Activated CD8-positive, alpha-beta memory T cell treated with anti-CD3 and anti-CD28 coated beads, Interleukin-2, amount 50 U/mL, for 1 hour (primary cell): ENCODE results near the gene GHR.

Experiments
- DNase-seq: peaks from one replicate; pipeline ENCODE4 v3.0.0-alpha.2; 2020; ENCODE audit errors: extremely low read depth

Gene GHR

GRCh38 chr5:42516282-42517042, 93.2 kb downstream of the GHR start:
- DNase-seq, result no peak

GRCh38 chr5:42517164-42517563, 93.9 kb downstream of the GHR start:
- DNase-seq, result no peak

- DNase-seq, result no peak
These were observed 95.5 kb downstream of the GHR start for GRCh38 chr5:42518595-42519221.

DNA sequence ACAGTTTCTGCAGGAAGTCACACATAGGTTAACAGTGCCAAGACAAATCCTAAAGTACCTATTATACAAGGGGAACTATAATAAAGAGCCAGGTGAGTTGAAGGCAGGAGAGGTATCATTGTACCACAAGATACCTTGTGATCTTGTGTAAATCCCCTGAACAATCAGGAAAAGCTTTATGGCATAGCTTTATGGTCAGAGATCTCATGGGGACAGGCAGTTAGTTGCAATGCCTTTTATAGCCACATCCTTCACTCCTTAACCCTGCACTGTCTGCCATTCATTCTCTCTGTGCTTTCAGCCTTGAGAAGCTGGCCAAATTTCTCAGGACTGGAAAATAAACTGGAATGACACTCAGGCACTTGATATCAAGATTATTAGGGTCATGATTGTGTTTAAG, 97.0 kb downstream of the GHR start:
- DNase-seq, result no peak

- DNase-seq, result no peak
These were observed 97.7 kb downstream of the GHR start for GRCh38 chr5:42520957-42521356.

DNA sequence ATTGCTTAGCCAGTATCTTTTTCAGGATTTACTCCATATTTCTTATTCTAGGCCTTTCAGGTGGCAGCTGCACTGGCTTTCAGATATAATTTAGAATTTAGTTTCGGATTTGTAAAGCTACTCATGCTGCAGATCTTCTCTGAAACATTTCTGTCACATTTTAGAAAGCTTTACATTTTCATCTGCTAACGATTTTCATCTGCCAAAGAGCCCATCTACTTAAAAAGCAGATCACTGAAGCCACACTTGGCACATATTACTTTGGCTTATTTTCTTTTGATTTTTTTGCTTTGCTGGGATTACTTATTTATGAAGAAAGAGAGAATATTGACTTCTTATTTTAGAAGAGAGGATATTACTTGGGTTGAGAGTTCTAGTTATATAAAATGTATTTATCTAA, 98.2 kb downstream of the GHR start:
- no peak for DNase-seq

GRCh38 chr5:42522783-42523182, 99.5 kb downstream of the GHR start:
- no peak for DNase-seq

DNA sequence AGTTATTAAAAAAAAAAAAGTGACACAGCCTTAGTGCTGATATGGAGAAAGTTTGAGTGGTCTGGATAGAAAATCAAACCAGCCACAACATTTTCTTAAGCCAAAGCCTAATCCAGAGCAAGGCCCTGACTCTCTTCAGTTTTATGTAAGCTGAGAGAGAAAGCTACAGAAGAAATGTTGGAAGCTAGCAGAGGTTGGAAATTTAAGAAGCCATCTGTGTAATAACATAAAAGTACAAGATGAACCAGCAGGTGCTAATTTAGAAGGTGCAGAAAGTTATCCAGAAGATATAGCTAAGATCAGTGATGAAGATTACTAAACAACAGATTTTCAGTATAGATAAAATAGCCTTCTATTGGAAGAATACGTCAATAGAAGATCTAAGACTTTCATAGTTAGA, 102.9 kb downstream of the GHR start:
- DNase-seq, result no peak

DNA sequence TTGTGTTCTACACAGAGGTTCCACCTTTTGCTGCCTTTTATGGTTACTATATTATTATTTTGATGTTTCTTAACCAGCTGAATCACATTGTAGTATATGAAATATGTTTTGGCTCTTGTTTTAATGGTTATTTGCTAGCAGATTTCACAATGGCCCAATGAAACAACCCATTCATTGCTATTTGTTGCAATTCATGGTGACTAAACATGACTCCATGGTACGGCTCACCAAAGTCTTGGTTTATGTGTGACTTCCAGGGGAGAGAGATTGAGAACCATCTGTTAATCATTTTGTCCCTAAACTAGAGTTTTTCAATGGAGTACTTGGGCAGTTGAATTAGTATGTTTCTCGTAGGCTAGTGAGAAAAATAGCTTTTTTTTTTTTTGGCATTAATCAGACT, 108.4 kb downstream of the GHR start:
- no peak for DNase-seq

GRCh38 chr5:42542106-42542505, 118.9 kb downstream of the GHR start:
- no peak for DNase-seq

DNA sequence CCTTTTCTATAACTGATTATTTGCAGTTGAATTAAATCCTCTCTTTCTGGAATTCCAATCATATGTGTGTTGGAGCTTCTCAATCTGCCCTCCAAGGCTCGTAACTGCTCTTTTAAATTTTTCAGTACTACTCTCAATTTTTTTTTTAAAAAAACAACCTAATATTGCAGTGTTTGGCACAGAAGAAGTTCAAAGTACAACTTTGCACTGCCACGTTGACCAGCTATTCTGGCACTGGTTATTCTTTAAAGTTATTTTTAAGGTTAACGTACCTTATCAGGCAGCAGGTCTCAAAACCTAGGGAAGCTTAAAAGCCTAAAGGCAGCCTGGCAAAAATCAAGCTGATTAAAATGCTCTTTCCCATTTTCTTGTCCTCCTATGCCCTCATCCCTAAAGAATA, 120.5 kb downstream of the GHR start:
- no peak for DNase-seq

GRCh38 chr5:42545038-42545437, 121.8 kb downstream of the GHR start:
- DNase-seq, result no peak

DNA sequence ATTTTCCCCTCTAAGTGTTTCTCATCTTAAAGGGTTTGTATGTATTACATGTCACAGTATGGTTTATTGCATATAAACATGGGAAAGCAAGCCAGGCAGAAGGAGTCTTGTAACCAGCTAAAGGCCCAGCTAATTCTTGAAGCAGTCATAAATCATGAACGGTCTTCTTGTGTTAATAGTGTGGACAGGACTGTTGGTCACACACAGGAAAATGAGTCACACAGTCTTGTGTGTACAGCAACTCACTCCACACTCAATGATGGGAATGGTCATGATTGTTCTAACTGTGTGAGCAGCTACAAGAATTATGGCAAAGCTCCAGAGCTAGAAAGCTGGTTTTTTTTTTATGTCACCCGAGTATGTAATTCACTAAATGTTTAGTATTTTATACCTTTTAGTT, 123.9 kb downstream of the GHR start:
- no peak for DNase-seq

- no peak for DNase-seq
These were observed 124.7 kb downstream of the GHR start for GRCh38 chr5:42547894-42548293.

DNA sequence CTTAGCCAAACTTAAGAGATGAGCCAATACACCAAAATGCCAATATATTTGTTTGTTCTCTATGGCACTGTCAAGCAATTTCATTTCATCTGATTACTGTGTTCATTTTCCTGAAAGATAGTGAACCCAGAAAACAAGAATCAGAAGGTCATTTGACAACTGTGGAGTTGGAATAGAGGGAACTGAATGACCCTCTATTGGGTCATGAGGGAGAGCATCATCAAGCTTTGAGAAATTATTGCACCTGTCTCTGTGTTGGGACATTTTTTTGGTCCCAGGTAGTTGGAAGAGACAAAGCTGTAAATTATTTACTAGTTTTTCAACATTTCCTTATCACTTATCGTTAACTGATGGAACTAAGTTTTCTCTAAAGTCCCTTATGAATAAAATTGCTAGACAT, 129.4 kb downstream of the GHR start:
- DNase-seq, result no peak

DNA sequence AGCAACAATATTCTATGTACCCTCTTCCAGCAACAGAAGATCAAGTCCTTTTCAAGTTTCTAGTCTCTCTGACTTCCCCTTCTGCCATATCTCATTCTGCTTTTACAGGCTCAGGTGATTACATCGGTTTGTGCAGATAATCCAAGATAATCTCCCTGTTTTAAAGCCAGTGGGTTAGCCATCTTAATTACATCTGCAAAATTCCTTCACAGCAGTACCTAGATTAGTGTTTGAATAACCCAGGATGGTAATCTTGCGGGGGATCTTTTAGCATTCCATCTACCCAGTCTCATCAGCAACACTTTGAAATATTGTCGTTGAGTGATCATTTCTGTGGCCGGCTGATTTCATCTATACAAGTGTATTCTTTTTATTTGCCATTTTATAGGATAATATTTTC, 130.2 kb downstream of the GHR start:
- no peak for DNase-seq

DNA sequence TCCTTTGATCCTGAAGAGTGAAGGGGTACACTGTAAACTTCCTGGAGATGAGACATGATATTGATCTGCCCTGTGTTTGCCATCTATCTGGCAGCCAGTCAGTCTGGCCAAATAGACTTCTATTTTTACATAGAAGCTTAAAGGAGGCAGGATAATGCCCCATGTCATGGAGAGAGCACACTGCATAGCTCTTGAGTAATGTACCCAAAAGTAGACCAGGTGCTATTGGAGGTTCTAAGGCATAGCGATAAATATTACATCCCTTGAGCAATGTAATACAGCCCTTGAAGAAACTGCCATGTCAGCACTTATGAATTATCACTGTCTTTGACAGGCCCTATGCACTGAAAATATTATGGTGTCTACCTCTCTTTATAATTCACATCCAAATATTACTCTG, 131.8 kb downstream of the GHR start:
- DNase-seq, result no peak

DNA sequence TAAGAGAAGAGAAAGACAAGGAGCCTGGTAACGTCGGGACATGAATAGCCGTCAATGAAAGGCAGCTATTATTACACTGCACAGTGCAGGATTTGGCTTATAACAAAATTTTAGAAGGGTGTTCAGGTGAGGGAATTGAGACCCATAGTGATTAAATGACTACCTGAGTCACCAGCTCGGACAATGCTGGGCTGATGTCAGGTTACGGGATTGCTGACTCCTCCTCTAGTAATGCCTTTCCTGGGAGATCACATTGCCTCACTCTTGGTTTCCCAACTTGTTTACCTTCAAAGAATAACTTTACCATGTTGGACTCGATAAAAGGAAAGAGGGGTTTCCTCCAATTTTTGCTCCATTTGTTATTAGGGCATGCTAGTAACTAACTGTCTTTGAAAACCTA, 132.6 kb downstream of the GHR start:
- no peak for DNase-seq

DNA sequence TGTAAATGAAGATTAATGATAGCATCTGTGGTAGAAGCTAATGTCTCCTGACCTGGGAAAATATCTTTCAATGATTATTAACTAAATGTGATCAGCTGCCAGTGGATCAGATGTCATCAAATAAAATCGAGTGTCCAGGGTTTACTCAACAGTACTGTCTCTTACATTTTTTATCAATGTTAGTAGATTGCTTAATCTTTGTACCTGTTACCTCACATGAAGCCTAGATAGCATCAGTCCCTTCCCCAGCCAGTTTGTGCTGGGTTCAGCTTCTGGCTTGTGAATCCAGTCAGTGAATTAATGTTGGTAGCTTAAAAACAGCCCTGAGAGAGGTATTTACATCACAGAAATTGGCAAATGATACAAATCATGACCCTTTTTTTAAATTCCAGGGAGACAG, 134.4 kb downstream of the GHR start:
- DNase-seq, result no peak

GRCh38 chr5:42561656-42562055, 138.4 kb downstream of the GHR start:
- no peak for DNase-seq

- DNase-seq, result no peak
These were observed 141.6 kb downstream of the GHR start for GRCh38 chr5:42564689-42565356.

DNA sequence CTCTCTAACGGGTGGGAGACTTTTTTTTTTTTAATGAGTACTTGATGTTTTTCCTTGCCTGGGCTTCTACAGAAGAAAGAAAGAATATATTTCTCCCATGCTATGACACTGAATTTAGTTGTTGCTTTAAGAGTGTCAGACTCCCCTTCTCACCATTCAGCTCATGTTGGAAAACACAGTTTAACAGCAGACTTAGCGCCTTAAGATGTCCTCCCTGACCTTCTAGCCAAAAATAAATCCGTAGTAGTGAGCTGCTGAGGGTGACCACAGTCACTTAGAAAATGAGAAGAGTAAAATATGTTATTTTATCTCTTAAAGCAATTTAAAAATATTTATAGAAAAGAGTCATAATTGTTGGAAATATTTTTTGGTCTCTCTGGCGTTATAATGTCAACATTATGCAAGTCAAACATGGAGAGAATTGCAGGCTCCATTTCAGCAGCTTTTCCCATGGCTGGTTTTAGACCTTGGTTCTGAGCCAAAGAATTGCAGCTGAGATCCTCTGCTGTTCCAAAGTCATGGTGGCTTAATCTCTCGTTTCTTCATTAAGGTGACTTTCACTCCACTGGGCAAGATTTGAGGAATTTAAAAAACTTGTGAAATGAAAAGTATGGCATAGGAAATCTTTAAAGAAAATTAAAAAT, 143.5 kb downstream of the GHR start:
- DNase-seq, result no peak

GRCh38 chr5:42569325-42569724, 146.1 kb downstream of the GHR start:
- no peak for DNase-seq
